ENCODE results near the gene BLMH.
"Not testable (repeated sequence)": the region's sequence is repeated elsewhere in the genome, so short reads cannot be mapped to it uniquely, and the experiment has no call there.

The BLMH gene

DNA sequence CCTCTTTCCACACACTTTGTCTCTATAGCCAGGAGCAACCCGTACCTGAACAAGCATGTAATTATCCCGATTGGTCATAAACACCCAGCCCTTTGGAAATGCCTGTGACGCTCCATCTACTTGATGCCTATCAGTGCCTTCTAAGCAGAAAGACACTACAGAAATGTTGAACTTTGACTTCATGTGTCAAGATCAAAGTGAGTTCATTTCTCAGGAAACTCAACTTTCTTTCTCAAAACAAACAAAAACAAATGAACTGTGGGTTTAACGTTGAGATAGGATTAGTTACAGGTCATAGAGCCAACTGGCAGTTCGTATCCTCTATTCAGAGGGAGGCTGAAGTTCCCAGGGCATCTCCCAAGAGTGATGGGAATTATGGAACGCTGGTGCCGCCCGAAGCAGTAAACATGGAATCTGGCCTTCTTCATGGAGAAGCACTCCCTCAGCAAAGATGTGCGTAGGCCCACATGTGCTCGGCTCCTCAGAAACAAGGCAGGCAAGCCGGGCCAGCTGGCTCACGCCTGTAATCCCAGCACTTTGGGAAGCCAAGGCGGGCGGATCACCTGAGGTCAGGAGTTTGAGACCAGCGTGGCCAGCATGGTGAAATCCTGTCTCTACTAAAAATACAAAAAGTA lies 65.7 kb downstream of the BLMH start:
- no peak for DNase-seq

- DNase-seq: no peak
Measured at GRCh38 chr17:30225112-30225511, 66.6 kb downstream of the BLMH start.

- DNase-seq: no peak
Measured at GRCh38 chr17:30224419-30224960, 67.3 kb downstream of the BLMH start.

DNA sequence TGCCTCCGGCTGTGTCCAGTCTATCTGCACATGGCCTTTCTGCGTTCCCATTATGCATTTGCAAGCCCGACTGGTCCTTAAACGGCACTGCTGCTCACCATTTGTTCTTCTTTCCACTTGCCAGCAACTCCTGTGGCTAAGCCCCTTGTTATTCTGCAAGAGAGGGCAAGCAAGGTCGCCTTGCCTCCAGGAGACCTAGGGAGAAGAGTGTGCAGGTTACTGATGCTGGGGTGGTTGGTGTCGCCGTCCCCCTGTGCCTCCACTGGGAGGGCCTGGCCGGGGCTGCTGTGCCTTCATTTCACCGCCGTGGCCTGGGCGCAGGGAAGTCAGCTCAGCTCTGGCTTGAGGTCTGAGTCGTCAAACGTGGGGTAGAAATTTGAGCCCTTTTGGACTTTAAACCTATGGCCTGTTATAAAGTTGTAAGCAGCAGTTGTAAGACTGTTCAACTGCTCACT lies 69.0 kb downstream of the BLMH start:
- no peak for DNase-seq

- no peak for DNase-seq
Measured at GRCh38 chr17:30222251-30222650, 69.5 kb downstream of the BLMH start.

GRCh38 chr17:30221346-30221745 lies 70.4 kb downstream of the BLMH start:
- no peak for DNase-seq

GRCh38 chr17:30220414-30220813 lies 71.3 kb downstream of the BLMH start:
- no peak for DNase-seq

- DNase-seq: no peak
Measured at GRCh38 chr17:30219833-30220232, 71.9 kb downstream of the BLMH start.

DNA sequence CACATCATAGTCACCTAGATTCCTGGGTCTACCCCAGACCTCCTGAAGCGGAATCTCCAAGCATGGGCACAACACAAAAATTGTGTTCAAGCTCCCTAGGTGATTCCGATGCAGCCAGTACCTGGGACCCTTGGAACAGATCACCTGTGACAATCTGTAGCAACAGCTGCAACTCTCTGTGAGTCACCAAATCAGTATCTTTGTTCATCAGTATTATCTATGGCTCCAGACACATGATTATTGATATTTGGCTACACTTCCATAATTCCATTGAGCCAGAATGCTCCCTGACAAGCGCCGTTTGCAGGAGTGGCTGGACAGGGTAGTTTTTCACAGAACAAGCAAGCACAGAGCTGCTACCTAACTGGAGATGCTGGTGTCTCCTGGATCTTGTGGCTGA lies 72.4 kb downstream of the BLMH start:
- DNase-seq: no peak

- no peak for DNase-seq
Measured at GRCh38 chr17:30218799-30219198, 72.9 kb downstream of the BLMH start.

- no peak for DNase-seq
Measured at GRCh38 chr17:30217746-30218245, 73.9 kb downstream of the BLMH start.

DNA sequence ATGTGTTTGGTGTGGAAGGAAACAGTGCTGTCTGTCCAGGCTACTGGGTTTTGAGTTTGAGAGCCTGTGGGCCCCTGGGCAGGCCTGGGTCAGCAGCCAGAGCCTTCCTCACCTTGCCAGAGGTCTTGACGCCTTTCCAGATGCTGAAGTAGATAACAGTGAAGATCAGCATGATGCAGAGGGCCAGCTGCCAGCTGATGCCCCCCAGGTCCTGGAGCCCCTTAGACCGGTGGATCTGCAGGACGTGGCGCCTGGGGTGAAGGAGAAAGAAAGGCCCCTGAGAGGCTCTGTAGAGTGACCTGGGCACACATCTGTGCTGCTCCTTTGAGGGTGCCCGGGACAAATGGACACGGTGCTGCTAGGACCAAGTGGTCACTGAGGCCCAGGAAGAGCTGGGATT lies 74.7 kb downstream of the BLMH start:
- DNase-seq: no peak

DNA sequence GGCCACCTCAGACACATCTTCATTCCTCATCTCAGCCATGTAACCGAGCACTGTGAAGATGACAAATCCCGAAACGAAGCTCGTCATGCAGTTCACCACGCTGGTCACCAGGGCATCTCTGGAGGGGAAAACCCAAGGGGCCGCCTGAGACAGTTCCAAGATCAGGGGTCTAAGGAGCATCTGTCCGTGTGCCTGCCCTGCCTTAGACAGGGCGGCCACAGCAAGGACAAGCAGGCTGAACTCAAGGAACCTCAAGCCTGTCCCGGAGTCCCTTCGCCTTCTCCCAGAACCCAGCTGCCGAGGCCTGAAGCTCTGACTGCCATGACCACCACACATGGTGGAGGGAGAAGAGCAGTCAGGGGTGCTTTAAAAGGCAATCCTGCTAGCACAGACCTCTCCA lies 79.0 kb downstream of the BLMH start:
- no peak for DNase-seq

GRCh38 chr17:30211371-30211770 lies 80.4 kb downstream of the BLMH start:
- no peak for DNase-seq

DNA sequence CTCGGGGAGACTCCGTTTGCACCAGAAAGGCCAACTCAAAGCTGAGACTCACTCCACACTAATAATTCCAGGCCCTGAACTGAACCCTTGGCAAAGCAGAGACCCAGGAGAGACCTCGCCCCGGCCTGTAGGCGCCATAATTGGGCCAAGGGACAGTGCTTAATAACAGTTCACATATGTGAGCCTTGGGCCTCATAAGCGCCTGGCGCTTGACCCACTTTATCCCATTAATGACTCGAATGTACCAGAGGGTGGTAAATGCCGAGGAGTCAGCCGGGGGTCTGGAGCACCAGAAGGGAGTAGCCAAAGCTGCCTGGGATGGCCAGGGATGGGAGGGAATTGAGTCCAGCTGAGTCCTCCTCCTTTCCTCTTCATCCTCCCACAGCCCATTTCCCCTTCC lies 80.8 kb downstream of the BLMH start:
- DNase-seq: no peak

- DNase-seq: no peak
Measured at GRCh38 chr17:30210366-30210765, 81.4 kb downstream of the BLMH start.

- no peak for DNase-seq
Measured at GRCh38 chr17:30209930-30210329, 81.8 kb downstream of the BLMH start.

DNA sequence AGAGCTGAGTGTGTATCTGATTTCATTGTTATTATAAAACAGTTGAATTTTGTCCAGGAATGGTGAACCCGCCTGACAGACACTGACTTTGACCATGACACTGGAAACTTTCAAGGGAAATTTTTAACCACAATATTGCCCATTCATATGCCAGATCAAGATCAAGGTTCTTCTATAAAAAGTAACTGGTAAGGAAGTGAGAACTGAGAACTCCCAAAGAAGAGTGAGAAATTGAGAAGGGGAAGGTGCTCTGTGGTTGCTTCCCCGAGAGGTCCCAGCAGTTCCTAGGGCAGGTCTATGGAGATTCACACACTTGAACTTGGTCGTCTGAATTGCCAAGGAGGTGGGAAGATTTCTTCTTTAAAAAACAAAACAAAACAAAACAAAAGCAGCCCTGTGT lies 83.5 kb downstream of the BLMH start:
- no peak for DNase-seq

DNA sequence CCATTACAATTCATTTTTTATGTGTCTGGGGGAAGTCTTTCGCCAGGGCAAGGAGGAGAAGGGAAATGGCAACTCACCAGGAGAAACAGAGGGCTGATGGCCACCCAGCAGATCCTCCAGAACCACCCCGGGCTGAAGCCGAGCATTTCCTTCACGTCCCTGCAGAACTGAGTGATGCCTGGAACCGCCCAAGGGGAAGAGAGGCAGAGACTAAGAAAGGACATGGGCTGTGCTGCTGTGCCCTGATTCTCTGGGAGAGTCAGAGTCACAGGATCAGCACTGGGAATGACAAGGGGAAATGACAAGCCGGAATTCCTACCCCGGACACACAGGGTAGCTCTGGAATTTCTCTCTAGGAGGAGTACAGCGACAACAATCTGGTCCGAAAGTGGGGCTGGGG lies 84.1 kb downstream of the BLMH start:
- no peak for DNase-seq

GRCh38 chr17:30203471-30203981 lies 88.2 kb downstream of the BLMH start:
- DNase-seq: no peak

DNA sequence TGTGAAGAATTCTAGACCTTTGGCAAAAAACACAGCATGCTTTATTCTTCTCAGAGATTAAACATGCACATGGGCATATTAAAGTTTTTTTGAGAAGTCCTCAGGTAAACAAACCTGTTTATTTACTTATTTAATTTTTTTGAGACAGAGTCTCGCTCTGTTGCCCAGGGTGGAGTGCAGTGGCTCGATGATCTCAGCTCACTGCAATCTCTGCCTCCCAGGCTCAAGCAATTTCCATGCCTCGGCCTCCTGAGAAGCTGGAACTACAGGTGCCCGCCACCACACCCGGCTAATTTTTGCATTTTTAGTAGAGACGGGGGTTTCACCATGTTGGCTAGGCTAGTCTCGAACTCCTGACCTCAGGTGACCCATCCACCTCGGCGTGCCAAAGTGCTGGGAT lies 91.1 kb downstream of the BLMH start:
- not testable (repeated sequence) for DNase-seq

GRCh38 chr17:30200106-30200505 lies 91.6 kb downstream of the BLMH start:
- DNase-seq: no peak

DNA sequence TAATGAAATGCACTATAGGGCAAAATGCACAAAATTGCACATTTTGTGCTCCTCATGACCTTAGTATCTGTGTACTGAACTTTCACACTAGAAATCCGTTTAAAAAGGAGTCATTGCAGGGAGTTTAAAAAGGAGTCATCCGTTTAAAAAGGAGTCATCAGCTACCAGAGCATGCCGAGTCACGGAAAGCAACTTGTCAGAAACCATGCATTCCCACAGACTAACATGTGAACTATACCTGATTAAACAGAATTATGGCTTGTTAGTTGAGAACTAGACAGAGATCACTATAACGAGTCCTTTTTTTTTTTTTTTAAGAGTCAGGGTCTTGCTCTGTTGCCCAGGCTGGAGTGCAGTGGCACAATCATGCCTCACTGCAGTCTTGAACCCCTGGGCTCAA lies 92.1 kb downstream of the BLMH start:
- no peak for DNase-seq
